DMS153 treated with DMSO at 0.1 percent for 48 hours (cell line): ENCODE measurements around the gene BRCA2.

Experiments used
- DNase-seq: peaks from one replicate; lab custom pipeline; 2025; ENCODE audit not compliant: unreplicated experiment; lab: John Stamatoyannopoulos, UW

Gene BRCA2

DNA sequence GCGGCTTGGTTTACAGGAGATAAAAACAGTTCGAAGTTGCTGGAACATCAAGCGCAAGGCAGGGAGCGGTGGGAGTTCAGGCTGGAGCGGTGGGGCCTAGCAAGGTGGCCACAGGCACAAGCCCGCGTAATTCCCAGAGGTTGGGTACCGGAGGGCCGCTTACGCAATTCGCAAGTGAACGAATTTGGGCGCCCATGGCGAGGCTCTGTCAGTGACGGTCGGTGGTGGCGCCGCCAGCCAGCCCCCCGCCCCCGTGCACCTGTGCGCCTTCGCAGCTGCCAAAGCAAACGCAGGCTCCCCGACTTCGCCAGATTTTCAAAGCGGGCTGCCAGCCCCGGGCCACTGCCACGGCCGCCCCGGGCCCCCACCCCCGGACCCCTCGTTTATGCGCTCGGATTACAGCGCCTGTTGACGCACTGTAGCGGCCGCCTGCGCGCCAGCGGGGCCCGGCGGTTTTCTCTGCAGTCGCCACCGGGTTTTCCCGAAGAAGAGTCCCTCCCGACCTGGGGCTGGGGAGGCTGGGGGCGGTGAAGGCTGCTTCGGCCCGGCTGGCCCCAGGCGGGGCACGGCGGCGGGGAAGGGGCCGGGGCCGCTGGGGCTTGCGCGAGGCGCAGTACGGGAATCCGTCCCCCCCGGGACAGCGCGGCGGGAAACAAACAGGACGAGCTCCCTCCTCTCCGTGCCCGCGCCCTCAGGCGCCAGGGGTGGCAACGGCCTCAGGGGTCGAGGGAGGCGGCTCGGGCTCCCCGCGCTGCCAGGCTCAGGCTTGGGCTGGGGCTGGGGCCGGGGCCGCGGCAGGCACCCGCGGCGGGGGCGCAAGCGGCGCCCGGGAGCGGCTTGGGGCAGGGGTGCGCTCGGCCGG is 111.9 kb downstream of the BRCA2 start:
- DNase-seq = peak; percentile 27

DNA sequence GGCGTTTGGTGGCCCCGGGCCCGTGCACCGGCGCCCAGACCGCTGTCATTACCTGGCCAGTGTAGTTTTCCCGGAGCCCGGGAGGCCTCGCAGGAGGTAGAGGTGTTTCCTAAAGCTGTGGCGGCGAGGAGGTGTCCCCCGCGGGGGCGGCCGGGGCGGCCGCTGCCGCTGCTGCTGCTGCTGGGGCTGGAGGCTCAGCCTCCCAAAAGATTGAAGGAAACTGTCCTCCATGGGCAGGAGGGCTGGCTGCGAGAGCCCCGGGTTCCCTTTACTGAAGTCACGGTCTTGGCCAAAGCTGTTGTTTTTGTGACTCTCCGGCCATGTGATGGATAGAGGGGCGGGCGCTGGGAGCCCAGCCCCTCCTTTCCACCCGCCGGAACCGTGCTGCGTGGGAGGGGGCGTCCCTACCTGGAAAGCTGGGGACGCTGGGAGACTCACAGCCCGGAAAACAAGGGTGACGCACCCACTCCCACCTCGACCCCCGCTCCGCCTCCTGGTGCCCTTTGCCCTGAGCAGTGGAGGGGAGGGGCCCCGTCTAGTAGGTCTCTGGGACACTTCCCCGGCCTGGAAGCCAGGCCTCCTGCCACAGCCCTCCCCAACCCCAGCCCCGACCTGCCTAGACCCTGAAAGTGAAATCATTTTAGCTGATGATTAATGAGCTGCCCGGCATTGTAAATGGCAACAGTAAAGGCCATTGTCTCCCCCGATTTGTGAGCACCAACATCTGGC is 112.7 kb downstream of the BRCA2 start, which contains the start of gene N4BP2L1:
TSS of gene N4BP2L1 (minus strand) at position 279 of the 729 bp plus-strand sequence. CDS start at position 231, 48 bp downstream.
- peak; percentile 41 for DNase-seq

DNA sequence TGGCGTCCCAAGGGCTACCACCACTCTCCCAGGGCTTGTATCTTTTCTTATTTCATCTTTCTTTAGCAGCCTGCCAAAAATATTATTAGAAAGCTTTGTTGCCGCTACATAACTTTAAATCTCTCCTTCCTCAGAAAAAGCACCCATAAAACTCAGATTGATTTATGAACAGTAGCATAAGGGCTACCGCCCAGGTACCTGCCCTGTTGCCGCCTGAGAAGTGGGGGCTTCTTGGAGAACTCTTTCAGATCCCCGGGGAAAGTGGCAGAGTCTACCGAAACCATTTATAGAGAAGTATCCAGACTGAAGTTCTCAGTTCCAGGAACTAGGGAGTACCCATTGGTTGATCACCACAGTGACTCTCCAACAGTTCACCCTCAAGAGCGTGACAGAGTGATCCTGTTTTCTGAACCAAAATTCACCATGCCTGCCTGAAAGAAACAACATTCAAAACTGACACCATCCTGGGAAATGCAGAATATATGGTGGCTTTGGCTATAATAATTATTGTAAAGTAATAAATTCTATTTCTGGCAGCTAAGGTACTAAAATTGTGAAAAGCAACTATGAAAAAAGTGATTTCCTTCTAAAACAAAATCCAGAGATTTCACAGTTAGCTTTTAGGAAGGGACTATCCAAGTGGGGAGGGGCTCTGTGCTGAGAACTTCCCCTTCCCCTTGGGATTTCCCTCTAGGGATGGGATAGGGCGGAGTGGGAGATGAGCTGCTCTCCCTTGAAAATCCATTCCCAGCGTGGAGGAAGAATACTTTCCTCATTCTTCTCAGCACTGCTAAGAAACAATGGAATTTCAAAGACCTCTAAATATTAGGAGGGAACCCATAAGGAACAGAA is 113.5 kb downstream of the BRCA2 start:
- no peak for DNase-seq

DNA sequence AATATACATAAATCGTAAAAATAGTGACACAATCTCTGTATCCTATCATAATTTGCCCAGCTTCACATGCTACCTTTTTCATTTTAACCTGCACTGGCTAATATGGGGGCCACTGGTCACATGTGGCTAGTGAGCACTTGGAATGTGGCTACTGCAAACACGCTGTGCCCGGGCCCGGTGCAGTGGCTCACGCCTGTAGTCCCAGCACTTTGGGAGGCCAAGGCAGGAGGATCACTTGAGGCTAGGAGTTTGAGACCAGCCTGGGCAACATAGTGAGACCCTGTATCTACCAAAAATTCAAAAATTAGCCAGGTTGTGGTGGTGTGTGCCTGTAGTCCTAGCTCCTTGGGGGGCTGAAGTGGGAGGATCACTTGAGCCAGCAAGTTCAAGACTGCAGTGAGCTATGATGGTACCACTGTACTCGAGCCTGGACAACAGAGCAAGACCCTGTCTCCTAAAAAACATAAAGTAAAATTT is 114.2 kb downstream of the BRCA2 start:
- no peak for DNase-seq

DNA sequence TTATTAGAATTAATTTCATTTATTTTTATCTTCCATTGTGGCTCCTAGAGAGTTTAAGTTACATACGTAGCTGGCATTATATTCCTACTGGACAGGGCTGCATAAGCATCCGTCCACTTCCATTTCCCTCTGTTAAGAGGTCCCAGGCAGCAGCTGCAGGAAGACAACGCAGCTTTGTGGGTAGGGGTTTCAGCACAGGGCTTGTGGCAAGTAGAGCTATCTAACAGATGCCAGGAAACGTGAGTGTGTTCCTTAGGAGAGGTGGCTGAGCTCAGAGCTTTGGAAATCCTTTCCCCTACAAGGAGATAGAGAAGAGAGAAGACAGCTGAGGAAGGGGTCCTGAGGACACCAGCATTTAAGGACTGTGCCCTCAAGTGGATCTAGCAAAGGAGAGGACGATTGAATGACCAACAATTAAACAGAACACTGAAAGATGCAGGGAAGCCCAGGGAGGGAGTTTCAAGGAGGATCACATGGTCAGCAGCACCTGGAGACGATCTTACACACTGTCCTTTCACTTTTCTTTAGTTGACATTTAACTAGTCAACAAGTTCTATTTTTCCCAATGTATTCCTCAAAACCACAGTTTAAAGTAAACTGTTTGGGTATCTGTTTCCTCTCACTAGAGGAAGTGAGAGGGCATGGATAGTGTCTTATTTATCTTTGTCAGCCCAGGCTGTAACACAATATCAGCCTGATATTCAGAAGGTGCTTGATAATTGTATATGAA is 114.9 kb downstream of the BRCA2 start:
- DNase-seq = no peak

DNA sequence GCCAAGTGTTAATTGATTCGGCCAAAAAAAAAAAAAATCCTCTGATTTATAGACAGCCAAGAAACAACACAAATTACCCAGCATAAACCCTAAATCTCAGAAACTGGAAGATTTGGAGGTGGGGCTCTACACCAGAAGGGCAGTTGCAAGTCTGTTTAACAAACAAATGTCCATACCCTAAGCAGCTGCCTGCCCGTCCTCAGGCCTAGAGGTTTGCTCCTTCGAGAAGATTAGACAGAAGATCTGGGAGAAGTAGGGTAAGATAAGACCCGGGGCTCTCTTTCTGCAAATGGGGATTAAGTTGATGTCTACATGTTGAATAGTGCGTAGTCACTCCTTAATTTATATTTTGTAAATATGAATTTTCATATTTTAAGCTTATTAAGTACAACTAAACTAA is 116.1 kb downstream of the BRCA2 start:
- DNase-seq = no peak

DNA sequence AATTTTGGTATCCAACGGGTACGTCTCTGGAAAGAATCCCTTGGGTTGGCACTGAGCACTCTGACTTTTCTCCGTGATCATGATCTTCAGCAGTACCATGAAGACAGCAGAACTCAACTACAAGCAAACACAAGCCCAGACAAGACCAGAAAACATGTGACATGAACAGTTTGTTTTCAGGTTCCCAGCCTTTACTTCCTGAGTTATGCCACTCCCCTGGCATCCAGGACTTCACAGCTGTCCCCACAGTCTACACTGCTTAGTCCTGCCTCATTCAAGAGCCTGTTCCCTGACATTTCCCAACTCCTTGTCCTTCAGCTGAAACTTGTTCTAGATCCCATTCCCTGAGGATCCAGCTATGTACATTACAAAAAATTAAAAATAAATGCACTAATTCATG is 117.5 kb downstream of the BRCA2 start:
- DNase-seq = peak; percentile 5

DNA sequence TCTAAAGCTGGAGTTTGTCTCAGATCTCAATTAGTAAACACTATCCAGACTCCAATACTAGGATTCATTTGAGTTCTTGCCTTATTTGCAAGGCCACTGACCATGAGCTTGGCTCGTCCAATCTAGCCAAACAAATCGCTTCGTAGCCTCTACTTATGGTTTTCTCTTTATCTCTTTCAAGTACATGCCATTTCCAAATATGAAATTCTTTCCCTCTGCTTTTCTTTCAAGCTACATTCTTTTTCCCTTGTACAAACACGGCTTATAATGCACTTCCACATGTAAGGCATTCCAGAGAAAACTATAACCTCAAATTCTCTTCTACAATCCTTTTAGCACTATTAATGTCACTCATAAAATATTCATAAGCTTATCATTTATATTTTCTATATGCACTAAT is 123.6 kb downstream of the BRCA2 start:
- DNase-seq = no peak

DNA sequence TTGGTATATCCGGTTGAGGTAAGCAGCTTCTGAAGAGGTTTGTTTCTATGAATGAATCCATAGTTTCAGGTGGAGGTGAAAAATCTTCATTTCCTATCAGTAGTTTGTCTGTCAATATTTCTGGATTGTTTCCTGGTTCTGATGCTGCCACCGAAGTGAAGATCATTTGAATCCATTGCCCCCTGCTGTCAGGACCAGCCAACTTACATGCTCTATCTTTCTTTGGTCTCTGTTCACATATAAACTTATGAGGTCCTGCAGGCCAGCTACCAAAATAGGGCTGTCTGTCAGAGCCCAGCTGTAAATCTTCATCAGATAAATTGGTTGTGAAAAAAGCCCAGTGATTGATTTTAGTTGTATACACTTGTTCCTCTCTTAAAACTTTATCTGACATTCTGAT is 127.8 kb downstream of the BRCA2 start:
- DNase-seq = peak; percentile 58

DNA sequence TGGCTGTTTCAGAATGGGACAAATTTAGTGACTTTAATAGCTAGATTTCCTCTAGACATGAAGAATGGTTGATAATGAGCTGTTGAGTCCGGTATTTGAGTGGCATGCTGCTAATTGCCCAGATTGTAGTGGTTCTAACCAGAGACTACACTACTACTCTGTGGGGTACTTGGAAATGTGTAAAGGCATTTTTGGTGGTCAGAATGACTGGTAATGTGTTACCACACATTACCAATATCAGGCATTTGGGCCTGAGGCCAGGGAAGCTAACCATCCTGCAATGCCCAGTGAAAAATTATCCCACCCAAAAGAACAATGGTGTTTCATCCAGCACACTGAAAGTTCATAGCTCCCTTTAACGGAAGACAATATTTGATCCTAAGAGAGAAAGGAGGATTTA is 130.2 kb downstream of the BRCA2 start:
- DNase-seq = no peak

DNA sequence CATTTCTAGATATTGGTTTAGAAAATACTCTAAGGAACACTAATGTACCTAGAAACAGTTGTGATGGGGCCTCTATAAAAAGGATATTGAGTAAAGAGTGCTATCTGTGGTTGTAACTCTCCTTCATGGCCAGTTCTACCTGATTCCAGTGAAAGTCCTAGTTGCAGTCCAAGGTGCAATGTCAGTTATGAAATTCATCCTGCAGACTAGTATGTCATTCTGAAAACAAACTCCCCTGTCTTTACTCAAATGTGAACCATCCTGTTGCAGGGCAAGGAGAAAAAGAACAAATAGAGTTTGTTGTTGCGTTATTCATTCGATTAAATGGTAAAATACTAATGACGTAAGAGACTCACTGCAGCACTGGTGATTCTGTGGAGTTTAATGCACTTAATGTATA is 130.9 kb downstream of the BRCA2 start:
- no peak for DNase-seq

DNA sequence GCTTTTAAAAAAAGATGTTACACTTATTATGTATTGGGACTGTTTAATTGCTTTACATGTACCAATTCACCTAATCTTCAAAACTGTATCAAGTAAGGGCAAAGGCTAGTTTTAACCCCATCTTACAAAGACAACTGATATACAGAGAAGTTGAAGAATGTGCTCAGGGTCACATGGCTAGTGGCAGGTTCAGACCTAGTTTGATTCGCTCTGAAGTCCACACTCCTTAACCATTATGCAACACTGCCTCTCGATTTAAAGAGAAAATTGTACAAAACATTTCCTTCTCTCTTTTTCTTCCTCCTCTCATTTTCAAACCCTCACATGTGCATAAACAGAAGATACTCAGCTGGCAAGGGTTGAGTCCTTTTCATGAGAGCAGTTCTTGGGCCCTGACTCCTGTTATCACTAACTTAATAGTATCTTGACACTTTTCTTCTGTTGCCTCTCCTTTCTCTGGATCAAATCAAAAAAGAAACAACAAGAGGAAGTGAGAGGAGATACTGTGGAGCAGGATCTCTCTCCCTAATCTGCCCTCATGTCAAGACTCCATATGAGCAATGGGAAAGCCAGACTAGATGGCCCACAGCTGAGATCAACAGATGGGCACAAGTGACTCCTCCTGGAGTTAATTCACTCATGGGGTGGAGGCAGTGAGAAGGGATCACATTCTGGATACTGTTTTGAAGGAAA is 131.6 kb downstream of the BRCA2 start:
- DNase-seq = no peak

DNA sequence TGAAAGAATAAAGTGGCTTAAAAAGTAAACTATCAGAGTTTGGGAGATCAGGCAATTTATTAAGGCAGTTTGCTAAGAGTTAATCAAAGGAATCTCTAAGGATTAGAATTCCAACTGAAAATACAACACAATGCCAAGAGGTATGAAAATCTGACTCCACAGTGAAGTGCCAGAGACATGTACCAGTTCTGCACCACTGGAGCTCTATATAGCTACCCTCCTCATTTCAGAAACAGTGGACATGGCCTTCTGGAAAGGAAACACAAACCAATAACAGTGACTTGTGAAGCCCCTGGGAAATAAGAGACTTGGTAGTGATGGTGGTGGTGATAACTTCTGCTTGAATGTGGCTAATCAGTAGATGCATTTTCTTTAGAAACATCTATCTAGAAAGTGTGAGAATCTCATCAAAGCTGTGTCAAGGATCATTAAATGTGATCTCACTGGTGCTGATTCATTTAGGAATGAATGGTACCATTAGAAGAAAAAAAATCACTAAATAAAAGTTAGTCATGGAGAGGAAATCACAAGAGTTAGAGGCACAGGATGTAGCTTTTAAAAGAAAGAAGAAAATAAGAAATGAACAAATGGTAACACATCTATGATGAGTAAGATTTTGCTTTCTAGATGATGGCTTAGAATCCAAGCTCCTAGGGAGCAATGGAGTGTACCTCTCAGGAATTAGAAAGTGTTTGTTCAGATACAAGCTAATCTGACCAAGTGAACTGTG is 132.8 kb downstream of the BRCA2 start:
- DNase-seq = no peak

DNA sequence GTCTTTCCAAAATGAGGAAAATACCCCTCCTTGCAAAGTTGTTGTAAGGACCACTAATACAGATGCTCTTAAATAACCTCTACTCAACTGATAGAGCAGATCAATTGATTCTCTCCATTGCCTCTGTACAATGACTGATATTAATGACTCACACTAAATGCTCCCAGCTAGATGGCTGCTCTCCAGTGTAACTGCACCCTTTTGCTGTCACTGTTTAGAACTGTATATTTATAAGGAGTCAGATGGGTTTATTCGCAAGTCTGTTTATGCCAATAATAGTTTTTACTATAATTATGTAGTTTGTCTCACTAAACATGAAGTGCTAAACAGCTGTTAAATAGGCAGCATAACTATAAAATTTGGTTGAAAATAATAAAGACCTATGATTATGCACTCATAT is 133.7 kb downstream of the BRCA2 start:
- no peak for DNase-seq
